WTC11 (cell line): Measurements from ENCODE around the gene GRAMD2B. TPM values are rescaled to one million over a fixed set of nuclear protein-coding genes. Genes with fewer than 3 reads are reported as not detected.

Experiments used
- ATAC-seq: fragments of 200-7000 bp; cut with Tn5 transposase; 2 replicates; pipeline ENCODE4 v1.10.0; 2021; ENCODE audit warnings: mild to moderate bottlenecking, moderate library complexity
- CTCF ChIA-PET: fragments of 300-600 bp; sonication (Branson Sonifier 250); formaldehyde crosslinking; loops from one replicate; lab custom pipeline; 2021; ENCODE audit warnings: antibody characterized with exemption; lab: Charles Lee
- POLR2A ChIA-PET: fragments of 350-600 bp; sonication (Branson Sonifier 250); formaldehyde crosslinking; loops from one replicate; lab custom pipeline; 2021; ENCODE audit warnings: antibody characterized with exemption; lab: Charles Lee
- DNase-seq: peaks from one replicate; pipeline ENCODE4 v3.0.0; 2021; ENCODE audit warnings: low spot score
- H3K27ac Mint-ChIP-seq: 2 replicates; pipeline ENCODE4 v1.8.0; 2021; ENCODE audit warnings: mixed read lengths
- H3K27me3 Mint-ChIP-seq: 2 replicates; pipeline ENCODE4 v1.8.0; 2021; ENCODE audit warnings: low read depth, mild to moderate bottlenecking, moderate library complexity, mixed read lengths
- H3K36me3 Mint-ChIP-seq: 2 replicates; pipeline ENCODE4 v1.8.0; 2021; ENCODE audit warnings: mixed read lengths
- H3K4me1 Mint-ChIP-seq: 2 replicates; pipeline ENCODE4 v1.8.0; 2022; ENCODE audit warnings: mixed read lengths
- H3K4me3 Mint-ChIP-seq: 2 replicates; pipeline ENCODE4 v1.8.0; 2021; ENCODE audit warnings: mild to moderate bottlenecking, moderate library complexity, mixed read lengths
- H3K9me3 Mint-ChIP-seq: 2 replicates; pipeline ENCODE4 v1.8.0; 2021; ENCODE audit warnings: mixed read lengths
- ATF2 ChIP-seq: sonication (generic); formaldehyde crosslinking; IDR thresholded peaks from 2 replicates; pipeline ENCODE4 v1.8.1; 2022; ENCODE audit warnings: low read depth, missing genetic modification reagents, borderline replicate concordance
- CDX4 ChIP-seq: fragments of 250-450 bp; sonication (Bioruptor Pico); IDR thresholded peaks from 2 replicates; pipeline ENCODE4 v1.9.0; 2021; ENCODE audit warnings: moderate library complexity, mild to moderate bottlenecking, inconsistent platforms, borderline replicate concordance
- CREB1 ChIP-seq: sonication (generic); formaldehyde crosslinking; IDR thresholded peaks from 2 replicates; pipeline ENCODE4 v1.8.0; 2023; ENCODE audit warnings: mild to moderate bottlenecking, missing genetic modification reagents
- CREM ChIP-seq: sonication (generic); formaldehyde crosslinking; IDR thresholded peaks from 2 replicates; pipeline ENCODE4 v1.8.1; 2022; ENCODE audit warnings: mild to moderate bottlenecking, missing genetic modification reagents, moderate library complexity
- FOXP4 ChIP-seq: sonication (generic); formaldehyde crosslinking; IDR thresholded peaks from 2 replicates; pipeline ENCODE4 v1.8.0; 2022; ENCODE audit warnings: mild to moderate bottlenecking, missing genetic modification reagents
- GABPB1 ChIP-seq: sonication (generic); formaldehyde crosslinking; IDR thresholded peaks from 2 replicates; pipeline ENCODE4 v1.8.1; 2023; ENCODE audit warnings: mild to moderate bottlenecking, missing genetic modification reagents
- GTF2I ChIP-seq: fragments of 250-450 bp; sonication (Bioruptor Pico); conservative IDR thresholded peaks from 2 replicates; pipeline ENCODE4 v1.4.0; 2021; ENCODE audit warnings: mild to moderate bottlenecking
- HMGA2 ChIP-seq: fragments of 250-450 bp; sonication (Bioruptor Pico); IDR thresholded peaks from 2 replicates; pipeline ENCODE4 v1.4.0; 2021; ENCODE audit warnings: mild to moderate bottlenecking, moderate library complexity
- IRF2 ChIP-seq: sonication (generic); formaldehyde crosslinking; IDR thresholded peaks from 2 replicates; pipeline ENCODE4 v1.8.0; 2022; ENCODE audit warnings: low read depth, missing genetic modification reagents, borderline replicate concordance
- NFATC4 ChIP-seq: fragments of 250-450 bp; sonication (Bioruptor Pico); IDR thresholded peaks from 2 replicates; pipeline ENCODE4 v1.9.0; 2021; ENCODE audit warnings: mild to moderate bottlenecking
- NR3C1 ChIP-seq: sonication (generic); formaldehyde crosslinking; conservative IDR thresholded peaks from 2 replicates; pipeline ENCODE4 v1.8.1; 2023; ENCODE audit warnings: low read depth, mild to moderate bottlenecking, missing genetic modification reagents
- RELA ChIP-seq: sonication (generic); formaldehyde crosslinking; IDR thresholded peaks from 2 replicates; pipeline ENCODE4 v1.8.1; 2022; ENCODE audit warnings: missing genetic modification reagents, mild to moderate bottlenecking, borderline replicate concordance
- SOX15 ChIP-seq: fragments of 250-450 bp; sonication (Bioruptor Pico); IDR thresholded peaks from 2 replicates; pipeline ENCODE4 v1.9.0; 2021; ENCODE audit warnings: mild to moderate bottlenecking
- TEAD4 ChIP-seq: sonication (generic); formaldehyde crosslinking; IDR thresholded peaks from 2 replicates; pipeline ENCODE4 v1.8.0; 2022; ENCODE audit warnings: mild to moderate bottlenecking, missing genetic modification reagents
- USF2 ChIP-seq: sonication (generic); formaldehyde crosslinking; IDR thresholded peaks from 2 replicates; pipeline ENCODE4 v1.8.1; 2023; ENCODE audit warnings: mild to moderate bottlenecking, missing genetic modification reagents, moderate library complexity
- ZNF396 ChIP-seq: fragments of 250-450 bp; sonication (Bioruptor Pico); IDR thresholded peaks from 2 replicates; pipeline ENCODE4 v1.8.0; 2021; ENCODE audit warnings: mild to moderate bottlenecking, moderate library complexity, borderline replicate concordance
- ZNF512 ChIP-seq: sonication (generic); formaldehyde crosslinking; IDR thresholded peaks from 2 replicates; pipeline ENCODE4 v1.8.1; 2022; ENCODE audit warnings: missing genetic modification reagents, borderline replicate concordance
- ZNF671 ChIP-seq: fragments of 250-450 bp; sonication (Bioruptor Pico); IDR thresholded peaks from 2 replicates; pipeline ENCODE4 v1.8.0; 2021; ENCODE audit warnings: mild to moderate bottlenecking
- ZSCAN18 ChIP-seq: fragments of 250-450 bp; sonication (Bioruptor Pico); IDR thresholded peaks from 2 replicates; pipeline ENCODE4 v2.1.2; 2022; ENCODE audit warnings: mild to moderate bottlenecking, moderate library complexity
- total RNA-seq: library from RNA; stranded (reverse); gene quantifications from 3 replicates; pipeline ENCODE4 v1.2.3, GENCODE V29; 2021

The GRAMD2B gene
- total RNA-seq, 1 experiment from 2014 or later = 11.6 TPM

- CTCF ChIA-PET = interaction anchor here (1.0 kb wide), 1 partner anchor 22 kb away, joined by 3 read pairs; no protein-coding TSS in a partner anchor
- POLR2A ChIA-PET = no interaction called here
- H3K27ac Mint-ChIP-seq = no peak overlapping the region
- DNase-seq = no peak
- no peaks in the 10 kb centered on the region for H3K27me3 Mint-ChIP-seq
- TF ChIP-seq NFATC4 (no peak), GABPB1 (CRISPR knock-in tag) (no peak), TEAD4 (CRISPR knock-in tag) (no peak), IRF2 (CRISPR knock-in tag) (no peak), HMGA2 (CRISPR knock-in tag) (no peak), ZNF512 (CRISPR knock-in tag) (no peak), FOXP4 (CRISPR knock-in tag) (no peak), SOX15 (CRISPR knock-in tag) (no peak), CREB1 (CRISPR knock-in tag) (no peak)
- TF ChIP-seq, all 79 proteins: peak for 0
- H3K4me1 Mint-ChIP-seq = peaks cover 2% of the 10 kb centered on the region
- H3K4me3 Mint-ChIP-seq = no peak overlapping the region
- peaks cover 23% of the 10 kb centered on the region for H3K36me3 Mint-ChIP-seq
- ATAC-seq = no peak
- H3K9me3 Mint-ChIP-seq = no peaks in the 10 kb centered on the region
These were observed 54.3 kb downstream of the GRAMD2B start for GRCh38 chr5:126477294-126478117.

GRCh38 chr5:126479810-126480209 lies 56.6 kb downstream of the GRAMD2B start:
- H3K4me3 Mint-ChIP-seq = no peak overlapping the region
- no peaks in the 10 kb centered on the region for H3K9me3 Mint-ChIP-seq
- ATAC-seq = no peak
- no peak for DNase-seq
- H3K27ac Mint-ChIP-seq = no peak overlapping the region
- POLR2A ChIA-PET = no interaction called here
- H3K36me3 Mint-ChIP-seq = peaks cover 31% of the 10 kb centered on the region
- CTCF ChIA-PET = no interaction called here
- no peaks in the 10 kb centered on the region for H3K27me3 Mint-ChIP-seq
- TF ChIP-seq CDX4 (CRISPR knock-in tag) = no peak
- no peak for TF ChIP-seq FOXP4 (CRISPR knock-in tag)
- TF ChIP-seq ZNF396 (CRISPR knock-in tag) = no peak
- no peak for TF ChIP-seq RELA (CRISPR knock-in tag)
- no peak for TF ChIP-seq GTF2I (CRISPR knock-in tag)
- no peak for TF ChIP-seq HMGA2 (CRISPR knock-in tag)
- TF ChIP-seq NR3C1 (CRISPR knock-in tag) = no peak
- H3K4me1 Mint-ChIP-seq = no peaks in the 10 kb centered on the region

- Mint-ChIP-seq H3K4me3 (no peak overlapping the region), H3K9me3 (no peaks in the 10 kb centered on the region), H3K27ac (no peak overlapping the region), H3K36me3 (peaks cover 36% of the 10 kb centered on the region), H3K27me3 (no peaks in the 10 kb centered on the region), H3K4me1 (no peaks in the 10 kb centered on the region)
- CTCF ChIA-PET = interaction anchor here (0.8 to 1.0 kb wide), 2 partner anchors 19 to 111 kb away, joined by 3 to 5 read pairs; no protein-coding TSS in a partner anchor
- DNase-seq (no peak), ATAC-seq (no peak)
- POLR2A ChIA-PET = no interaction called here
- no peak for TF ChIP-seq ZSCAN18 (CRISPR knock-in tag)
- TF ChIP-seq ATF2 (CRISPR knock-in tag) = no peak
- no peak for TF ChIP-seq USF2 (CRISPR knock-in tag)
- TF ChIP-seq NFATC4 = no peak
- no peak for TF ChIP-seq CREM (CRISPR knock-in tag)
- no peak for TF ChIP-seq ZNF671 (CRISPR knock-in tag)
These were observed 57.6 kb downstream of the GRAMD2B start for GRCh38 chr5:126480824-126481223.
